GM08714 (cell line): ENCODE data around the gene ABHD8.
"Not testable (repeated sequence)": the region's sequence is repeated elsewhere in the genome, so short reads cannot be mapped to it uniquely, and the experiment has no call there.

Source experiments
- H3K4me3 ChIP-seq: fragments of 200-500 bp; sonication (Bioruptor generic); 2 replicates; pipeline ENCODE4 v1.5.1; 2014; ENCODE audit warnings: mild to moderate bottlenecking, low read length, inconsistent platforms
- ZNF274 ChIP-seq: IDR thresholded peaks from 2 replicates; pipeline ENCODE4 v1.6.1; 2012; ENCODE audit warnings: mild to moderate bottlenecking, low read depth, low read length

Gene ABHD8

GRCh38 chr19:17283504-17283996 is 19.7 kb downstream of the ABHD8 start:
- H3K4me3 ChIP-seq: no peak overlapping the region
- TF ChIP-seq ZNF274: no peak

- peak overlapping the region; percentile 60; the same call in 1 of the 2 replicates for H3K4me3 ChIP-seq
Measured at GRCh38 chr19:17282488-17283125, 20.6 kb downstream of the ABHD8 start.

GRCh38 chr19:17281391-17282304 is 21.6 kb downstream of the ABHD8 start, which contains the start of gene ANKLE1:
Gene ANKLE1 (plus strand): TSS chr19:17281901. CDS start chr19:17281921, 20 bp downstream.
- TF ChIP-seq ZNF274: no peak
- peak within 1 kb of the TSS; percentile 60; the same call in 1 of the 2 replicates for H3K4me3 ChIP-seq

More at GRCh38 chr19:17282488-17283125, 20.6 kb downstream of the ABHD8 start:
- TF ChIP-seq ZNF274: no peak

- TF ChIP-seq ZNF274: no peak
- H3K4me3 ChIP-seq: no peak overlapping the region
Measured at GRCh38 chr19:17279436-17279835, 23.8 kb downstream of the ABHD8 start.

- no peak overlapping the region for H3K4me3 ChIP-seq
- TF ChIP-seq ZNF274: no peak
Measured at GRCh38 chr19:17275441-17276175, 27.6 kb downstream of the ABHD8 start.

- not testable (repeated sequence) for H3K4me3 ChIP-seq
Measured at GRCh38 chr19:17274892-17275291, 28.3 kb downstream of the ABHD8 start.

GRCh38 chr19:17268754-17269153 is 34.5 kb downstream of the ABHD8 start:
- TF ChIP-seq ZNF274: no peak
- no peak overlapping the region; the same call in 1 of the 2 replicates for H3K4me3 ChIP-seq

GRCh38 chr19:17266975-17267788 is 36.0 kb downstream of the ABHD8 start, which contains the start of gene BABAM1:
Gene BABAM1 (plus strand): TSS chr19:17267443. CDS start chr19:17268807, 1,364 bp downstream.
- peak within 1 kb of the TSS; percentile 95 for H3K4me3 ChIP-seq
- no peak for TF ChIP-seq ZNF274

- H3K4me3 ChIP-seq: peak overlapping the region; percentile 36; the same call in 1 of the 2 replicates
- no peak for TF ChIP-seq ZNF274
Measured at GRCh38 chr19:17266589-17266974, 36.6 kb downstream of the ABHD8 start.

GRCh38 chr19:17266026-17266425 is 37.2 kb downstream of the ABHD8 start:
- TF ChIP-seq ZNF274: no peak
- peak overlapping the region; percentile 36; the same call in 1 of the 2 replicates for H3K4me3 ChIP-seq

GRCh38 chr19:17264641-17264979 is 38.6 kb downstream of the ABHD8 start, which contains the start of gene USHBP1:
Gene USHBP1 (minus strand): TSS chr19:17264745. CDS start chr19:17264299, 446 bp downstream.
- TF ChIP-seq ZNF274: no peak

GRCh38 chr19:17263712-17264640 is 39.2 kb downstream of the ABHD8 start:
- TF ChIP-seq ZNF274: no peak
- no peak overlapping the region for H3K4me3 ChIP-seq

More at GRCh38 chr19:17264641-17264979, 38.6 kb downstream of the ABHD8 start, which contains the start of gene USHBP1:
- H3K4me3 ChIP-seq: no peak within 1 kb of the TSS
